Liver (tissue), 9 donors: ENCODE results near the gene ZNF318. TPM values are rescaled to one million over a fixed set of nuclear protein-coding genes. Genes with fewer than 3 reads are reported as not detected.

Experiments used
- DNase-seq: peaks from one replicate; pipeline ENCODE4 v3.0.0-alpha.2; 2017; ENCODE audit warnings: low spot score
- H3K27ac ChIP-seq, 2 donors: one replicate each; pipeline ENCODE4 v1.7.0; 2013; ENCODE audit warnings: inconsistent platforms in 2 of 2, low read length in 2 of 2, control low read depth in 1 of 2, low read depth in 1 of 2, mild to moderate bottlenecking in 1 of 2
- H3K27me3 ChIP-seq, 4 donors: one replicate each; pipeline versions ENCODE4 v1.6.1 to v1.7.0; 2013; ENCODE audit warnings: low read length in 3 of 4, inconsistent platforms in 1 of 4, mild to moderate bottlenecking in 1 of 4, moderate library complexity in 1 of 4; ENCODE audit not compliant: control insufficient read depth in 4 of 4, insufficient read depth in 4 of 4
- H3K36me3 ChIP-seq, 4 donors: one replicate each; pipeline versions ENCODE4 v1.6.1 to v1.7.0; 2013; ENCODE audit warnings: low read length in 3 of 4, mild to moderate bottlenecking in 3 of 4, low read depth in 1 of 4, moderate library complexity in 1 of 4; ENCODE audit not compliant: control insufficient read depth in 4 of 4, insufficient read depth in 3 of 4
- H3K4me1 ChIP-seq, 4 donors: one replicate each; pipeline versions ENCODE4 v1.6.1 to v1.7.0; 2013; ENCODE audit warnings: low read length in 3 of 4, mild to moderate bottlenecking in 3 of 4, moderate library complexity in 1 of 4; ENCODE audit not compliant: control insufficient read depth in 4 of 4, insufficient read depth in 4 of 4
- H3K4me3 ChIP-seq, 3 donors: one replicate each; pipeline versions ENCODE4 v1.6.1 to v1.7.0; 2013; ENCODE audit warnings: low read length in 3 of 3, control low read depth in 1 of 3, low read depth in 1 of 3, mild to moderate bottlenecking in 1 of 3
- H3K9ac ChIP-seq, 2 donors: one replicate each; pipeline ENCODE4 v1.7.0; 2013; ENCODE audit warnings: low read length in 2 of 2, mild to moderate bottlenecking in 2 of 2, moderate library complexity in 2 of 2, control low read depth in 1 of 2, low read depth in 1 of 2
- H3K9me3 ChIP-seq, 4 donors: one replicate each; pipeline versions ENCODE4 v1.6.1 to v1.7.0; 2013; ENCODE audit warnings: low read length in 3 of 4; ENCODE audit not compliant: control insufficient read depth in 4 of 4
- ATF3 ChIP-seq: IDR thresholded peaks from 2 replicates; pipeline ENCODE4 v1.6.1; 2016; ENCODE audit warnings: antibody characterized with exemption
- CTCF ChIP-seq: fragments of 150-350 bp; IDR thresholded peaks from 2 replicates; pipeline ENCODE4 v1.5.1; 2017; ENCODE audit warnings: improper control_type of control experiment, low read depth, low read length; ENCODE audit not compliant: missing input control
- EGR1 ChIP-seq, 2 donors: IDR thresholded peaks; 2 replicates each; pipeline ENCODE4 v1.6.1; 2016 to 2018; ENCODE audit warnings: antibody characterized with exemption in 2 of 2, low read depth in 2 of 2
- FOXA1 ChIP-seq: IDR thresholded peaks from 2 replicates; pipeline ENCODE4 v1.6.1; 2016; ENCODE audit warnings: antibody characterized with exemption
- FOXA2 ChIP-seq: IDR thresholded peaks from 2 replicates; pipeline ENCODE4 v1.6.1; 2016; ENCODE audit warnings: antibody characterized with exemption
- GABPA ChIP-seq, 2 donors: IDR thresholded peaks in 1 of 2; conservative IDR thresholded peaks in 1 of 2; 2 replicates each; pipeline ENCODE4 v1.6.1; 2016; ENCODE audit warnings: antibody characterized with exemption in 2 of 2, mild to moderate bottlenecking in 1 of 2, moderate library complexity in 1 of 2
- HNF4G ChIP-seq: IDR thresholded peaks from 2 replicates; pipeline ENCODE4 v1.6.1; 2016; ENCODE audit warnings: antibody characterized with exemption
- NR2F2 ChIP-seq: IDR thresholded peaks from 2 replicates; pipeline ENCODE4 v1.6.1; 2016; ENCODE audit warnings: antibody characterized with exemption
- RAD21 ChIP-seq, 2 donors: IDR thresholded peaks; 2 replicates each; pipeline ENCODE4 v1.6.1; 2016; ENCODE audit warnings: antibody characterized with exemption in 2 of 2, mild to moderate bottlenecking in 2 of 2
- REST ChIP-seq: IDR thresholded peaks from 2 replicates; pipeline ENCODE4 v1.6.1; 2016; ENCODE audit warnings: antibody characterized with exemption, mild to moderate bottlenecking
- SP1 ChIP-seq: IDR thresholded peaks from 2 replicates; pipeline ENCODE4 v1.6.1; 2018; ENCODE audit warnings: antibody characterized with exemption, mild to moderate bottlenecking
- TAF1 ChIP-seq: conservative IDR thresholded peaks from 2 replicates; pipeline ENCODE4 v1.6.1; 2016; ENCODE audit warnings: antibody characterized with exemption, mild to moderate bottlenecking
- YY1 ChIP-seq: IDR thresholded peaks from 2 replicates; pipeline ENCODE4 v1.6.1; 2016; ENCODE audit warnings: antibody characterized with exemption, mild to moderate bottlenecking
- ZBTB33 ChIP-seq: IDR thresholded peaks from 2 replicates; pipeline ENCODE4 v1.6.1; 2016; ENCODE audit warnings: antibody characterized with exemption
- WGBS: extraction: QIAGEN DNeasy Blood & Tissue Kit; methylation state at CpG from one replicate; pipeline ENCODE4 v1.1.7; 2013; 5-methylcytosine and 5-hydroxymethylcytosine counted together
- polyA plus RNA-seq, 2 donors: library from polyadenylated mRNA; stranded (reverse) in 1 of 2; unstranded in 1 of 2; fragments of 200-250 nt in 1 of 2; fragments of >200 nt in 1 of 2; fragmentation: Nextera tagmentation in 1 of 2; extraction: Ambion mirVana in 1 of 2; gene quantifications; one replicate each; pipeline versions ENCODE4 v1.2.1 to v1.2.3, GENCODE V29; 2013 to 2015
- total RNA-seq, 2 donors: library from RNA; depleted of rRNA; stranded (reverse); fragments of >200 nt; gene quantifications; one replicate each; pipeline ENCODE4 v1.2.3, GENCODE V29; 2014
- donor health status: healthy.
- donor health status: healthy.
- donor health status: healthy.
- donor health status: healthy.
- donor health status: healthy.

The ZNF318 gene
- total and polyA plus RNA-seq, 4 donors, result 3.6 to 9.1 (median 4.2) TPM

GRCh38 chr6:43298565-43299337 lies 70.7 kb downstream of the ZNF318 start:
- DNase-seq, result no peak
- no peak for TF ChIP-seq SP1
- TF ChIP-seq YY1, result no peak
- no peak for TF ChIP-seq EGR1 (IDR thresholded peaks at IDR 0.05; ENCODE audit: low read depth in 2 of 2)
- TF ChIP-seq CTCF, result no peak
- TF ChIP-seq GABPA (IDR thresholded peaks at IDR 0.05 in 1 of 2, conservative IDR thresholded peaks at IDR 0.05 in 1 of 2), result no peak
- no peak for TF ChIP-seq NR2F2
- TF ChIP-seq HNF4G, result no peak
- no peak for TF ChIP-seq RAD21 (IDR thresholded peaks at IDR 0.05)
- no peak for TF ChIP-seq ZBTB33
- no peak for TF ChIP-seq FOXA2
- TF ChIP-seq ATF3, result no peak
- H3K9me3 ChIP-seq, result no peaks in the 10 kb centered on the region
- peaks cover 8 to 57% (median 42%) of the 10 kb centered on the region in 4 donors for H3K4me1 ChIP-seq
- no peaks in the 10 kb centered on the region for H3K27me3 ChIP-seq
- peak overlapping the region; percentile 76 to 94 (median 93) for H3K4me3 ChIP-seq
- peak overlapping the region; percentile 87 to 98 for H3K9ac ChIP-seq
- H3K27ac ChIP-seq, result peak overlapping the region; percentile 81 to 85
- H3K36me3 ChIP-seq, result peaks cover 5 to 10% (median 7%) of the 10 kb centered on the region in 4 donors
- WGBS, result 35% methylated on average over 12 of the region's 12 CpGs

GRCh38 chr6:43297644-43298564 lies 71.5 kb downstream of the ZNF318 start, which contains the start of gene SLC22A7:
SLC22A7 (plus strand) TSS chr6:43298260; CDS start chr6:43298359, 99 bp downstream.
- Histone ChIP-seq H3K4me1 (peaks cover 6 to 54% (median 41%) of the 10 kb centered on the region in 4 donors), H3K27me3 (no peaks in the 10 kb centered on the region), H3K9me3 (no peaks in the 10 kb centered on the region), H3K36me3 (peaks cover 5 to 6% (median 5%) of the 10 kb centered on the region in 4 donors), H3K4me3 (peak within 1 kb of the TSS; percentile 76 to 94 (median 93)), H3K9ac (peak within 1 kb of the TSS; percentile 87 to 98), H3K27ac (peak within 1 kb of the TSS; percentile 81 to 85)
- WGBS, result 24% methylated on average over 10 of the region's 10 CpGs
- peak; percentile 69 for DNase-seq
- TF ChIP-seq EGR1 (IDR thresholded peaks at IDR 0.05; ENCODE audit: low read depth in 2 of 2) (peak; percentile 15 to 17), YY1 (peak; percentile 85), FOXA1 (no peak), RAD21 (IDR thresholded peaks at IDR 0.05) (peak; percentile 50 to 59), NR2F2 (peak; percentile 82), TAF1 (peak; percentile 92), FOXA2 (no peak), ATF3 (peak; percentile 33), REST (peak; percentile 82), GABPA (IDR thresholded peaks at IDR 0.05 in 1 of 2, conservative IDR thresholded peaks at IDR 0.05 in 1 of 2) (no peak), CTCF (no peak), ZBTB33 (peak; percentile 75)
